ENCODE results near the gene NEURL3.
"Not testable (repeated sequence)": the region's sequence is repeated elsewhere in the genome, so short reads cannot be mapped to it uniquely, and the experiment has no call there.

NEURL3 gene

DNA sequence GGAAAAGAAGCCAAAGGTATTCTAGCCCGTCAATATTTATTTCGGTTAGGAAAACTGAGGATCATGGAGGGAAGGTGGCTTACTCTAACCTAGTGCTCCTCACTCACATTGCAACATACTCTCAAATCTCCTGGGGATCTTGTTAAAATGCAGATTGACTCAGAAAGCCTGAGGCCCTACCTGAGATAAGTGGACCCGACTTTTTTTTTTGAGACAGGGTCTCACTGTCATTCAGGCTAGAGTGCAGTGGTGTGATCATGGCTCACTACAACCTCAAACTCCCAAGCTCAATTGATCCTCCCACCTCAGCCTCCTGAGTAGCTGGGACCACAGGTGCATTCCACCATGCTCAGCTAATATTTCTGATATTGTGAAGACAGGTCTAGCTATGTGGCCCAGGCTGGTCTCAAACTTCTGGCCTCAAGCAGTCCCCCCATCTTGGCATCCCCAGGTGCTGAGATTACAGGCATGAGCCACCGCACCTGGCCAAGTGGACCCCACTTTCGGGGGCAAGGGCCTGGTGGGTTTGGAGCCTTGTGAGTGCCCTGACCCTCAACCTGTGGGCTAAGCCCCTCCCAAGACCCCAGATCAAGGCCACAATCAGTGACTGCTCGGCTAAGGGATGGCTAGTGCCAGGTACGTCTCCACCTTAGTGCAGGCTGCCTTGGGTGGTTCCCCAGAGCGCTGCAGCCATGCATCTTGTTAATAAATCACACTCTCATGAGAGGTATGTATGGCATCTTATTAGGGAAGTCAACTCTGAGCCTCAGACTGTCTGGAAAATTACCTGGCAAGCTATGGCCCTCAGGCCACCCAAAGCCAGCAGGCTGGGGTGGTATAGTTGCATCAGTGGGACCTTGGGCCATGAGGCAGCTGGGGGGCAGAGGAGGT, 1.1 kb upstream of the NEURL3 start:
- no peak for DNase-seq

DNA sequence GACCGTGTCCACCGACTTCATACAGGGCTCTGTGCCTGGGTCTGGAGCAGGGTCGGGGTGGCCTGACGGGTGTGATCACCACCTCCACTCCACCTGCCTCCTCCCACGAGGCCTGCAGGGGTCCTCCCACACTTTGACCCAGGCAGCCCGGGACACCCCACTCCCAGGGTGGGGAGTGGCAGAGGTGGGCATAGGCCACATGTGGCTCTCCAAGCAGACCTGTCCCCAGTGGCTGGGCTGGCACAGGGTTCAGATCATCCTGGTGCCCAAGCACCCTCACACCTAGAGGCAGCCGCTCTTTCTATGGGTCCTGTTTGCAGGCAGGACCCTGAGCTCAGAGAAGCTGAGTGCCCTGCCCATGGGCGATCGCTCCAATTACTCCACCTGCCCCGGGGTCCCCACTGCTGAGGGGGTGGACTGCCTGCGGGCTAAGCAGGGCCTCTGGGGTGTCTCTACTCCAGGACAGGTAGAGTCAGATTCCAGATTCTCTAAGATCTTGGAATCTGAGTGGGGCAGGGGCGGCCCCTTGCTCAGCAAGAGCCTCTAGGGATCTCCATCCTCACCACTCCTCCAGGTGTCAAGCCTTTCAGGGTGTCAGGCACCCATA, 1.4 kb downstream of the NEURL3 start:
- no peak for DNase-seq

DNA sequence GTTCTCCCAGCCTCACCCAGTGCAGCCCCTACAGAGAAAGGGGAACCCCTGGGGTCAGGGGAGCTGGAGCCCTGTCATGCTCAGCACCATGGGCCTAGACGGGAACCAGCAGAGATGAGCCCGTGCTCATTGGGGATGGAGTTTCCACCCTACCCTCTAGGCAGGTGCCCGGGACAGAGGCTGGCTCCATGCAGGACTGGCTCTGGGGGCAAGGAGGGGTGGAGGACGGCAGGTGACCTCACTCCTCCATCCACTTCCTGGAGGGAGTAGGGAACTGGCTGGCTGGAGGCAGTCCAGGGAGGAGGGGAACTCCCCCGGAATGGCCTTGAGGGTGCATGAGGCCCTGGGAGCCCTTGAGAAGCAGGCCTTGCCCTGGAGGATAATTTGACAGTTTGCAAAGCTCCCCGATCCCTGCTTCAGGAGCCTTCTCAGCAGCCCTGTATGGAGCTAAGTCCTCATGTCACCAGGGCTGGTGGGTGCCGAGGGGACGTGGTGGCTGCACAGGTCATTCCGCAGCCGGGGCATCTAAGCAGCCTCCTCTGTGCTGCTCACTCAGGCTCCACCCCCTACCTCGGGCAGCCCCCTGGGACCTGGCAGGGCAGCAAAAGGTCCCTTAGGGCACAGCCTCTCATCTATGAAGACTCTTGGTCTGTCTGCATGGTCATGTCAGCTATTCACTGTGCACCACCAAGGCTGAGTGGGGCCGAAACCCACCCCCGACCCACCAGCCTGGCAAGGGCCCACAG, 2.1 kb downstream of the NEURL3 start:
- no peak for DNase-seq

DNA sequence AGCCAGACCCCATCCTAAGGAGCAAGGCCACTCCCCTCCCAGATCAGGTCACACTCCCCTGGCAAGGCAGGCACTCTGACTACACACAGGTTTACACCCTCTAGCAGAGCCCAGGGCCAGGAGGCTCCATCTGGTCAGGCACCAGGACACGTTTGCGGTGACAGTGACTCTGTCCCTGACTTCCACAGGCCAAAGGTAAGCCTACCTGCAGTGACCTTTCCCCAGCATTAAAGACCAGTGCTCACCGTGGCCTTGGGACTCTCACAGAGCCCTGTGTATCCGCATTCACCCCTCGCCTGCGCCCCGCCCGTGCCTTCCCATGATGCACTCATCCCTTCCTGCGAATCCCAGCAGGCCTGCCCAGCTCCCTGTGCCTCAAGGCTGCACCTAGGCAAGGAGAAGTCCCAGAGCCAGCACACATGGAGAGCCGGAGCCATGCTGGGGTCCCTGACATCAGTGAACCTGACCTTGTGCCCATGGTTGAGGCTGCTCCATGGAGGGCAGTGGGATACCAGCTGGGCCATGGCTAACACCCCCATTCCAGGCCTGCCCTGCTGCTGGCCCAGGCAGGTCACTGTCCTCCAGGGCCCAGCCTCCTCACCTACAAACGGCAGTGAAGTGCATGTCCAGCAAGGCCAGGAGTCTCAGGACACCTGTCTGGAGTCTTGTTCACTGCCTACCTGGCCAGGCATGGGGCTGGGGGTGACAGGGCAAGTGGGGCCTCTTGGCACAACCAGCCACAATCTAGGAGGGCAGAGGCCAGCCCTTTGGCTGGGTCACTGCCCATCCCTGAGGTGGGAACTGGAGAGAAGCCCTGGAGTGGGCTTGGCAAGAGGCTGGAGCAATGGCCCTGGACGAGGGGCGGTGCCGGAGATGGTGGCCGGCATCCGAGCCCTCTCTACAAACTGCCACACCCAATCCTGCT, 3.0 kb downstream of the NEURL3 start:
- DNase-seq: no peak

DNA sequence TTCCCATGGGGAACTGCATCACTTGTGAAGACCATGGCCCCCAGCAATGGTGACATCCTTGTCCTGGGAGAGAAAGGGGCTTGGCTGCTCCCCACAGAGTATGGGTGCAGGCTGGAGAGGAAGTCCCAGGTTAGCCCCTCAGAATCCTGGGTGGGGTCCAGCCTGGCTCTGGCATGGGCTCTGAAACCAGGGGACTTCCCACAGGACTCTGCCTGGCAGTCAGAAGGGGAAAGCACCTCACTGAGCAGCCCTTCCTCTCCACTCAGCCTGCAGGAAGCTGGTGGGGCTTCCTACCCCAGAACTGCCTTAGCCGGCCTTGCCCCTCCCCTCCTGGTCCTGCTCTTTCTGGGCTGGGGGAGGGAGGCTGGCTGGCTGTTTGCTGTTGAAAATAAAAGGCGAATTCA, 3.7 kb downstream of the NEURL3 start:
- no peak for DNase-seq

DNA sequence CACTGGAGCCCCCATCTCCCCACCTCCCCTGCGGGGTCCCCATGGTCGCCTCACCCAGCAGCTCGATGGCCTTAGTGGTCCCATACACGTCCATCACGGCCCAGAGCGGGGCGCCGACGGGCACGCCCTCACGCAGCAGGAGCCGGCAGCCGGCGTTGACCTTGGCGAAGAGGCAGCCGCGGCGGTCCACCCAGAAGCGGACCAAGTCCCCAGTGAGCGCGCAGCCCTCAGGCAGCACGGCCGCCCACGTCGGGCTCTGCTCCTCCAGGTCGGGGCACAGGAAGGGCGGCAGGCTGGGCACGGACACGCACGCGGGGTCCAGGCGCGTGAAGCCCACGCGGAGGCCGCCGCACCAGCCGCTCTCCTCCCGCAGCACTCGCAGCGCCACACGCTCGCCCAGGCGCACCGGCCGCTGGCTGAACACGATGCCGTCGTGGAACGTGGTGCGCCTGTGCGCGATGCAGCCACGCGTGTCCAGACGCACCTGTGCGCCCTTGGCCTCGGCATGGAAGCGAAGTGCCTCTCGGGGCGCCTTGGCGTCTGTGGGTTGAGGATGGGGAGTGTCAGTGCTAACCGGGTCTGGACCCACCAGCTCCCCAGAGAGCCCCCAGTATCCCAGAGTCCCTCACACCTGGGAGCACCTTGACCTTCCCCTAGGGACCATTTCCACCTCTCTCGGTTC, 4.6 kb downstream of the NEURL3 start:
- DNase-seq: no peak

DNA sequence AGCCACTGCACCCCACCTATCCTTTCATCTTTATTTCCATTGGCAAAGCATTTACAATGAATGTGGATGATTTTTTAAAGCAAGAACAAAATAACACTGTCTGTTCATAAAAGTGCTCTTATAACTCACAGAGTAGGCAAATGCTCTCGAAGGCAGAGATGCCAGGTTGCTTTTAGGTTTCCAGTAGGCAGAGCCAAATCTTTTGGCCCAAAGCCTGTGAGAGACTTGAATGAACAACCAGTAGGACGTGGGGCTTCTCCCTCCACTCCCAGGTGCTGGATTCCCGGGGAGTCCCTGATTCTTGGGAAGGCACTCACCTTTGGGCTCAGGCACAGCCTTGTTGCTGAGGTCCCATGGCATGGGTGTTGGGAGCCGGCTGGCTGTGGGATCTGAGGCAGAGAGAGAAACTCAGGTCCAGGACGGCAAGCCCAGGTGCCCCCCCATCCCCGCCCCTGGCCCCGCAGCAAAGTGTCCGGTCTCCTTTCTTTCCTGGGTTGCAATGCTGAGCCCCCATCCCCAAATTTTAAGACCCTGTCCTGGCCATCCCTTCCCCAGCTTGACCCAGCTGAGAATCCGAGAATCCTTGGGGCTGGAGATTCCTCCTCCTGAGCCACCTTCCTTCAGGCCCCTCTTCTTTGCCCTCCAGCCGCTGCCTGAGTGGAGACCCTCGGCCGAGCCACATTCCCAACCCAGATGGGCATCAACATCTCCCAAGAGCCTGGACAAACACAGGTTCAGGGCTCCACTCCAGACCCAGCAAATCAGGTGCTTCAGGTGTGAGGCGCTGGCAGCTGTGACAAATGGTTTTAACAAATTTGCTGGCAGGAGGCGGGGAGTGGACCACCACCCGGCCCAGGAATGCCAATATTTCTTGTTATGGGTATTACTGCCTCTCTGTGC, 5.8 kb downstream of the NEURL3 start:
- no peak for DNase-seq

DNA sequence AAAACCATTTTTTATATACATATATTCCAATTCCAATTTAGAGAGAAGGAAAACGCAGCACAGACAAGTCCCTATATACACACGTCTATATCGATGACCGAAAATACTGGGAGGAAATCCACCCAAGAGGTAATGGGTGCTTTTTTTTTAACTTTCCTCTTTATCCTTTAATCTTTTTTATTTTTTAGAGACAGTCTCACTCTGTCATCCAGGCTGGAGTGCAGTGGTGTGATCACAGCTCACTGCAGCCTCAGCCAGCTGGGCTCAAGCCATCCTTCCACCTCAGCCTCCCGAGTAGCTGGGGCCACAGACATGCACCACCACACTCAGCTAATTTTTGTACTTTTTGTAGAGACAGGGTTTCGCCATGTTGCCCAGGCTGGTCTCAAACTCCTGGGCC, 6.5 kb downstream of the NEURL3 start:
- DNase-seq: not testable (repeated sequence)

DNA sequence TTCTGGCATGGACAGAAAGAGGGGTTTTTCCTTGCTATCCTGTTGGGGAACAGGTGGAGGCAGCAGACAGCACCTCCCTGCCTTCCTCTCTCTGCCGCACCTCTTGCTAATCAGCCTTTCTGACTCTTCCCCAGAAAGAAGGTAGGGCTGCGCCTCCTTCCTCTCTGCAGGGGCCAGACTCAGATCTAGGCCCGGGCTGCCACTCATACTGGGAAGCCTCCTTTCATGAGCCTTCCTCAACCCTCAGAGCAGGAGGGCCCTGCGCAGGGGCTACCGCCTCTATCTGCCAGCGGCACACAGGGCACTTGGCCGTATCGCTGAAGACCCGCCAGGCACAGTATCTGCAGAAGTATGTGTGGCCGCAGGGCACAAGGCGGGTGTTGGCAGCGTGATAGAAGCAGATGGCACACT, 7.1 kb downstream of the NEURL3 start:
- DNase-seq: no peak

DNA sequence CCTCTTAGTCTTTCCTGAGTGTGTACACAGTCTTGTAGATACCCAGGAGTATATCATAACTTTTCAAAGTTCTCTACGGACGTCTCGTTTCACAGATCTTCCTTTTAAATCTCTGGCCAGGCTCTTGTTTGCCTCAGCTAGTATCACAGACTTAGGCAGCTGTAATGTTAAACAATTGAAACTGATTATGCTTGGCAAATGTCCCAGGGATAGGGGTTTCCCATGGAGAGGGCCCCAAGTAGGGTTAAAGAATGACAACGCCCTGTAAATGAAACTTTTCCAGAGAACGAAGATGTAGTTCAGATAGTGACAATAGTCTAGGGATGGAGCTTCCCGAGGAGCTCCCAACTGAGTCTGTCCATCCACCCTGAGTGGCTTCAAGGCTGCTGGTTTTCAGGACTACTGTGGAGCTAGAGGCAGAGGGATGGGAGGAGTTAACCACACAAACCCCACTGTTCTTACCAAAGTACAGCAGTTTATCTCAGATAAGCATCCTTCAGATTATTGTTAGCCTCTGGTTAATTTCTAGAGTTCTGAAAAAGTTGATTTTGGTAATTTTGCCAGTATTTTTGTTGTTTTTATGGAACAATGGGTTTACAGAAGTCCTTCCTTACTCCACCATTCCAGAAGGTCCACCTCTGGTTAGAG, 9.1 kb downstream of the NEURL3 start:
- no peak for DNase-seq

DNA sequence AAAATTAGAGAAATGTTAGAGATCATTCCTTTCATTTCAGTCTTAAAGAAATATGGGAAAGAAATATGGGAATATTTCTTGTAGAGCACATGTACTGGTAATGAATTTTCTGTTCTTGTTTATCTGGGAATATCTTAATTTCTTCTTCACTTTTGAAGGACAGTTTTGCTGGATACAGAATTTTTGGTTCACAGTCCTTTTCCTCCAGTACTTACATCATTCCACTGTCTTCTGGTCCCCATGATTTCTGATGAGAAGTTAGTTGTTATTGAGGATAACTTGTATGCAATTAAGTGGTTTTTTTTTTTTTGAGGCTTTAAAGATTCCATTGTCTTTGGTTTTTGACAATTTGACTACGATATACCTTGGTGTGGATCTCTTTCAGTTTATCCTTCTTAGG, 11.0 kb downstream of the NEURL3 start:
- no peak for DNase-seq

DNA sequence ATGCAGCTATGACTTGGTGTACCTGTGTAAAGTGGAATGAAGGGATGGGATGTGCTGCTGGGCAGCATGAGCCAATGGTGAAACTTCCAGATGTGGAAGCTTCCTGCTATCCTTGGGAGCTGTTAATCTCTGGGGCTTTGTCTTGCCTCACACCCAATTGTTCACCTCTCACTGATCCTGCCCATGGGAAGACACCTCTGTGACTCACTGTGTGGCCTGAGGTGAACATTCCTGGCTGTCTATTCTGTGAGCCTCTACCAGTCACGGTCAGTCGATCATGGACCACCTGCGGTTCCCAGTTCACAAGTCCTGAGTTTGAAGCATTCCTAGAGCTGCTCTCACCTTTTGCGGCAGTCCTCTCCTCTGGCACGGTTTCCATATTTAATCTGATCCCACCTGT, 12.1 kb downstream of the NEURL3 start:
- DNase-seq: no peak

DNA sequence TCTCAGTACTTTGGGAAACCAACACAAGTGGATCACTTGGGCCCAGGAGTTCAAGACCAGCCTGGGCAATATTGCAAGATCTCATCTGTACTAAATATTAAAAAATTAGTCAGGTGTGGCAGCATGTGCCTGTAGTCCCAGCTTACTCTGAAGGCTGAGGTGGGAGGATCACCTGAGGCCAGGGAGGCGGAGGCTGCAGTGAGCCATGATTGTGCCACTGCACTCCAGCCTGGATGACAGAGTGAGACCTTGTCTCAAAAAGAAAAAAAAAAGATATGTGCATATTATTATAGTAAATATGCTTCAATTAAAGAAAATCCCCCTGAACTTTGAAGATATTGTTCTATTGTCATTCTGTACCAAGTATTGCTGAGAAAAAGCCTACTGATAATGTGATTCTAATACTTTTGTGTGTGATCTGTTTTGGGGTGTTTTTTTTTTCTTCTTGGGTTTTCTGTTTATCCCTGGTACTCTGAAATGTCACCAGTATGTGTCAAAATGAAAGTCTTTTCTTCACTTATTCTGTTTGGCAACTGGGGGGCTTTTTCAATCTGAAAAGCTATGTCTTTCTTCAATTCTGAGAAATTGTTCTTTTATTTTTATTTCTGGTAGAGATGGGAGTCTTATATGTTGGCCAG, 13.2 kb downstream of the NEURL3 start:
- DNase-seq: no peak

DNA sequence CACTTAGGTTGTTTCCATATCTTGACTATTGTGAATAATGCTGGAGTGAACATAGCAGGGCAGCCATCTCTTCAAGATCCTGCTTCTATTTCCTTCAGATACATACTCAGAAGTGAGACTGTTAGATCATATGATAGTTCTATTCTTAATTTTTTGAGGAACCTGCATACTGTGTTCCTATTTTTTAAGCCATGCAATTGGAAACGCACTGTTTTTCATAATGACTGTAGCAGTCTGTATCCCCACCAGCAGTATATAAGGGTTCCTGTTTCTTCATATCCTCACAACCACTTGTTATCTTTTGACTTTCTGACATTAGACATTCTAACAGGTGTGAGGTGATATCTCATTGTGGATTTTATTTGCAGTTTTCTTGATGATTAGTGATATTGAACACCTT, 15.5 kb downstream of the NEURL3 start:
- no peak for DNase-seq

DNA sequence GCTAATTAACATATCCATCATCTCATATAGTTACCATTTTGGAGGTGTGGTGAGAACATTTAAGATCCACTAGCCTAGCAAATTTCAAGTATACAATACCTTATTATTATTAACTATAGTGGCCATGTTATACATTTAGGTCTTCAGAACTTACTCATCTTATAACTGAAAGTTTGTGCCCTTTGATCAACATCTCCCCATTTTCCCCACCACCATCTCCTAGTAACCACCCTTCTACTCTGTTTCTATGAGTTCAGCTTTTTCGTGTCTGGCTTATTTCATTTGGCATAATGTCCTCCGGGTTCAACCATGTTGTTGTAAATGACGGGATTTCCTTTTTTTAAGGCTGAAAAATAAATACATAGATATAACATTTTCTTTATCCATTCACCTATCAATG, 15.9 kb downstream of the NEURL3 start:
- no peak for DNase-seq

DNA sequence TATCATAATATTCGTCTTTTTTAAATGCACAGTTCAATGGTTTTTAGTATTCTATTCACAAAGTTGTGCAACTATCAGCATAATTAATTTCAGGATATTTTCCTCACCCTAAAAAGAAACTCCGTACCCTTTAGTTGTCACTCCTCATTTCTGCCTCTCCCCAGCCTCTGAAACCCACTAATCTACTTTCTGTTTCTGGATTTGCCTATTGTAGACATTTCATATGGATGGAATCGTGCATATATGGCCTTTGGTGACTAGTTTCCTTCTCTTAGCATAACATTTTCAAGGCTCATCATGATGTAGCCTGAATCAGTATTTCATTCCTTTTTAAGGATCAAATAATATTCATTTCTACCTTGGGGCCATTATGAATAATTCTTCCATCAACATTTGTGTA, 18.5 kb downstream of the NEURL3 start:
- no peak for DNase-seq

DNA sequence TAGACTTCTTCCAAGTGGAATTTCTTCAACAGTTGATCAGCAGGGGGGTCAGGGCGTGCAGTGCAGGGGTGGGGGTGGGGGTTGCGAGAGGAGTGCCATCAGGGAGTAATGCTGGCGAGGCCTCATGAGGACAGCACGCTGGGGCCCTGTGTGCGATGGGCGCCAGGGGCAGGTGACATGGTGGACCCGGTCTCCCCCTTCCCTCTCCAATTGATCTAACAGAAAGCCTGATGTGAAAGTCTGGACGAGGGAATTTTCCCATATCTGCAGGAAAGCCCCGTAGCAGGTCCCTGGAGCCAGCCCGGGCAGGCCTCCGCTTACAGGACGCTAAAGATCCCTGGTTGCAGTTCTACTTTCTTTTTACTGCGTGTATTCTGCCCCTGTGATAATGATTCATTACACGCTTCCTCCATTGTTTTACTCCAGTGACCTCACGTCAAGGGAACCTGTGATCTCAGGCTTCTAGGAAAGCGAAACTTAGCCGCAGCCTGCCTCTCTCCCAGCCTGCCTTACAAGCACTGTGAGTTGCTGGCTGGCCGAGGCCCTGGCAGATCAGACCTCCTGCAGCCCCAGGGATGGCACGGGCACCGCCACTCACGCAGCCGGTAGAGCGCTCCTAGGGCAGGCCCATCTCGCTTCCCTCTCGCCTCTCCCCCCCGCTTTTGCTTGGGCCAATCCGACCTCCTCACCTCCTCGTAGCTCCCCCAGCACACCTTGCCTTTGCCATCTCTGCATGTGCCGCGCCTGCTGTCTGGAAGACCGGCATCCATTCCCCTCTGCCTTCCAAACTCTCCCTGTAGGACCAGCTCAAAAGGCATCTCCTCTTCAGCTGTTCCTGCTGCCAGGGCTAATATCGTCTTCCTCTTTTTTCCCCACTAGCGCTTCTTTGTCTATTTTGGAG, 19.2 kb downstream of the NEURL3 start:
- DNase-seq: peak; percentile 40

DNA sequence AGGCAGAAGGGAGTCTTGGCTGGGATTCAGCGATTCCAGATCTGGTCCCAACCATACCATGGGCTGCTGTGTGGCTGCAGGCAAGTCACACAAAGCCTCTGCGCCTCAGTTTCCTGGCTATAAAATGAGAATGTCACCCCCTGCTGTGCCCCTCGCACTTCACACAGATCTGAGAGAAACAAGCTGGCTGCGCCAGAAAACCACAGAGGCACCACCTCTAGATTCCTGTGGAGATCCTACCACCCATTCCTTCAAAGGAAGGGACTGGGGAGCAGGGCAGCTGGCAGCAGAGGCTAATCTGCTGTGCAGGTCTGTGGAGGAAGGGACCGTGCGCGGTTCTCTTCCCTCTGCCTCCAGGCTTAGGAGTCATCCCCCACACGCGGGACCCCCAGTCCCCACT, 19.8 kb downstream of the NEURL3 start:
- DNase-seq: no peak

DNA sequence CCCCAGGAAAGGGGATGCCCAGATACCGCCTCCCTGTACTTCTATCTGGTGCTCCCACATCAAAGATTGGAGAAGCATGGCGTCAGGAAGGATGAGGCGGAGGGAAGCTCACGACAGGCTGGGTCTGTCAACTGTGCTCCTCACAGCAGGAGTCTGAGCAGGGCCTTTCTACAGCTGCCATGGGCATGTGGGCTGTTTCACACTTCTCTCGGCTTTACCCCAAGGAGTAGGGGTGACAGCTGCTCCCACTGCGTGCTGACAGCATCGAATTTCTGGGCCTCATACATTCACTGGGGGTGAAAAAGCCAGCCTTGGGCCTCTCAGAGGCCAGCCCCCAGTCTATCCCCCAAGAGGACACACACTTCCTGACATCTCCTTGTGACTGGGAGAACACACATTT, 21.1 kb downstream of the NEURL3 start:
- no peak for DNase-seq

All from NCI-H526 treated with DMSO at 0.1 percent for 48 hours (cell line).